Memory B cell (primary cell): ENCODE measurements around the gene MFSD2B.
"Not testable (repeated sequence)": the region's sequence is repeated elsewhere in the genome, so short reads cannot be mapped to it uniquely, and the experiment has no call there.

Source experiments
- ATAC-seq: fragments of 150-1000 bp; cut with Tn5 transposase; 2 replicates; pipeline ENCODE4 v1.10.0; 2021; ENCODE audit warnings: low read depth, mild to moderate bottlenecking, moderate library complexity
- DNase-seq, 2 donors: peaks; one replicate each; pipeline ENCODE4 v3.0.0; 2022; ENCODE audit warnings: low spot score in 2 of 2
- H3K27ac Mint-ChIP-seq: one replicate; pipeline ENCODE4 v1.8.0; 2022; ENCODE audit warnings: mild to moderate bottlenecking, moderate library complexity, mixed read lengths
- H3K27me3 Mint-ChIP-seq: one replicate; pipeline ENCODE4 v1.8.0; 2022; ENCODE audit warnings: mixed read lengths
- H3K36me3 Mint-ChIP-seq: one replicate; pipeline ENCODE4 v1.8.0; 2022; ENCODE audit warnings: mild to moderate bottlenecking, mixed read lengths
- H3K4me1 Mint-ChIP-seq: one replicate; pipeline ENCODE4 v1.8.0; 2022; ENCODE audit warnings: mixed read lengths
- H3K4me3 Mint-ChIP-seq: one replicate; pipeline ENCODE4 v1.8.0; 2022; ENCODE audit warnings: mild to moderate bottlenecking, moderate library complexity, mixed read lengths
- H3K9me3 Mint-ChIP-seq: one replicate; pipeline ENCODE4 v1.8.0; 2022; ENCODE audit warnings: mixed read lengths

MFSD2B gene

GRCh38 chr2:24026233-24026632 lies 16.3 kb downstream of the MFSD2B start:
- no peaks in the 10 kb centered on the region for H3K4me1 Mint-ChIP-seq
- no peaks in the 10 kb centered on the region for H3K27me3 Mint-ChIP-seq
- H3K36me3 Mint-ChIP-seq: peaks cover 29% of the 10 kb centered on the region
- H3K9me3 Mint-ChIP-seq: no peaks in the 10 kb centered on the region
- H3K4me3 Mint-ChIP-seq: no peak overlapping the region
- ATAC-seq (no peak), DNase-seq (no peak)
- no peak overlapping the region for H3K27ac Mint-ChIP-seq

- ATAC-seq (no peak), DNase-seq (no peak)
- no peak overlapping the region for H3K27ac Mint-ChIP-seq
- no peaks in the 10 kb centered on the region for H3K9me3 Mint-ChIP-seq
- H3K27me3 Mint-ChIP-seq: no peaks in the 10 kb centered on the region
- H3K36me3 Mint-ChIP-seq: peaks cover 16% of the 10 kb centered on the region
- no peak overlapping the region for H3K4me3 Mint-ChIP-seq
- H3K4me1 Mint-ChIP-seq: peaks cover 10% of the 10 kb centered on the region
Observed at GRCh38 chr2:24038786-24039499, 29.1 kb downstream of the MFSD2B start.

- H3K27ac Mint-ChIP-seq: no peak overlapping the region
- peaks cover 14% of the 10 kb centered on the region for H3K4me1 Mint-ChIP-seq
- no peak overlapping the region for H3K4me3 Mint-ChIP-seq
- no peaks in the 10 kb centered on the region for H3K9me3 Mint-ChIP-seq
- DNase-seq (no peak), ATAC-seq (no peak)
- no peaks in the 10 kb centered on the region for H3K27me3 Mint-ChIP-seq
- H3K36me3 Mint-ChIP-seq: peaks cover 16% of the 10 kb centered on the region
Observed at GRCh38 chr2:24040511-24040910, 30.6 kb downstream of the MFSD2B start.

- ATAC-seq, H3K9me3 Mint-ChIP-seq, H3K27me3 Mint-ChIP-seq, H3K27ac Mint-ChIP-seq, DNase-seq, H3K4me3 Mint-ChIP-seq: not testable (repeated sequence)
- Mint-ChIP-seq H3K36me3 (peaks cover 12% of the 10 kb centered on the region), H3K4me1 (peaks cover 15% of the 10 kb centered on the region)
Observed at GRCh38 chr2:24043133-24043532, 33.2 kb downstream of the MFSD2B start.

DNA sequence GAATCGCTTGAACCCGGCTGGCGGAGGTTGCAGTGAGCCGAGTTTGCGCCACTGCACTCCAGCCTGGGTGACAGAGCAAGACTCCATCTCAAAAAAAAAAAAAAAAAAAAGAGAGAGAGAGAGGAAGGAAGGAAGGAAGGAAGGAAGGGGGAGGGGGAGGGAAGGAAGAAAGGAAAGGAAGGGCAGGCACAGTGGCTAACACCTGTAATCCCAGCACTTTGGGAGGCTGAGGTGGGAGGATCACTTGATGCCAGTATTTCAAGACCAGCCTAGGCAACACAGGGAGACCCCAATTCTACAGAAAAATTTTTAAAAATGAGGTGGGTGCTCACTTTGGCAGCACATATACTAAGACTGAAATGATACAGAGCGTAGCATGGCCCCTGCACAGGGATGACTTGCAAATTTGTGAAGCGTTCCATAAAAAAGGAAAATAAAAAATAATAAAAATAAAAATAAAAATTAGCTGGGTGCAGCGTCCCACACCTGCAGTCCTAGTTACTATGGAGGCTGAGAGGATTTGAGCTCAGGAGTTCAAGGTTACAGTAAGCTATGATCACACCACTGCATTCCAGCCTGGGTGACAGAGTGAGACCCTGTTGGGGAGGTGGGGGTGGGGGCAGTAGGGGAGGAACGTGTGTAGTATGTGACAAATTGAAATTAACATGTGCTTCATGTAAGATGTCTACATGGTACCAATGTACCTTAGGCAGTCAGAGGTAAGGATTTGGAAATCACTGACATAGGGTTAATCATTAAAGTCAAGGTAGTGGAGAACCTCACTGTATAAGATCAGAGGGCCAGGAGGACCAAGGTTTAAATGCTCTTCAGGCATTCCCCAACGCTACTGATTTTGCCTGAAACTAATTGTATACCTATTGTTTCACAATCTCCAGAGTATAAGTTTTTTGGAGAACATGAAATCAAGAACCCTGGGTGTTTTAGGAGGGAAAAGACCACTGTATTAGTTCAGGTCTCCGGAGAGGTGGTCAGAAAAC lies 35.9 kb downstream of the MFSD2B start:
- H3K4me3 Mint-ChIP-seq: peak overlapping the region; percentile 4
- H3K9me3 Mint-ChIP-seq: no peaks in the 10 kb centered on the region
- ATAC-seq (no peak), DNase-seq (no peak)
- no peak overlapping the region for H3K27ac Mint-ChIP-seq
- peaks cover 15% of the 10 kb centered on the region for H3K4me1 Mint-ChIP-seq
- H3K27me3 Mint-ChIP-seq: no peaks in the 10 kb centered on the region
- H3K36me3 Mint-ChIP-seq: peaks cover 2% of the 10 kb centered on the region

GRCh38 chr2:24046599-24046929 lies 36.7 kb downstream of the MFSD2B start:
- Mint-ChIP-seq H3K27me3 (no peaks in the 10 kb centered on the region), H3K36me3 (peaks cover 2% of the 10 kb centered on the region), H3K9me3 (no peaks in the 10 kb centered on the region), H3K4me3 (no peak overlapping the region), H3K27ac (no peak overlapping the region), H3K4me1 (peaks cover 15% of the 10 kb centered on the region)
- no peak for DNase-seq
- ATAC-seq: no peak

- H3K36me3 Mint-ChIP-seq: peaks cover 2% of the 10 kb centered on the region
- peak within 1 kb of the TSS; percentile 89 for H3K27ac Mint-ChIP-seq
- H3K27me3 Mint-ChIP-seq: no peaks in the 10 kb centered on the region
- DNase-seq (peak; percentile 72 to 86), ATAC-seq (peak; percentile 98)
- peaks cover 15% of the 10 kb centered on the region for H3K4me1 Mint-ChIP-seq
- H3K4me3 Mint-ChIP-seq: peak within 1 kb of the TSS; percentile 91
- no peaks in the 10 kb centered on the region for H3K9me3 Mint-ChIP-seq
Observed at GRCh38 chr2:24046930-24047702, 37.2 kb downstream of the MFSD2B start, which contains the start of gene WDCP. TSS of gene WDCP (minus strand) at chr2:24047391. CDS start at chr2:24039494, 7,897 bp downstream.

DNA sequence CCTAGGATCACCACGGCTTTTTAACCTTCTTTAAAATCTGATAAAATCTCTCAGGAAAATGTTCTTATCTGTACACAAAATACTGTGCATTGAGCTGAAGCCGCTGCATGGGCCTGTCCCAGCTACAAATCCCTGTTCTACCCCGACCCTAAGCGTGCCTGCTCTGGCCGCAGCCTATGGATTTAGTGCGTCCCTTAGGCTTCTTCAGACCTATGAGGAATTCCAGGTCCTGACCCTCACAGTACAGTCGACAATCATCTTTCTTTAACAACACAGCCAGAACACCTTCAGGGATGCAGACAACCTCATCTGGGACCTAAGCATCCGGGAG lies 37.8 kb downstream of the MFSD2B start:
- Mint-ChIP-seq H3K4me1 (peaks cover 15% of the 10 kb centered on the region), H3K9me3 (no peaks in the 10 kb centered on the region), H3K4me3 (peak overlapping the region; percentile 91), H3K27ac (peak overlapping the region; percentile 89), H3K27me3 (no peaks in the 10 kb centered on the region), H3K36me3 (peaks cover 2% of the 10 kb centered on the region)
- DNase-seq (no peak), ATAC-seq (no peak)

GRCh38 chr2:24048769-24049484 lies 39.0 kb downstream of the MFSD2B start:
- Mint-ChIP-seq H3K4me1 (peaks cover 13% of the 10 kb centered on the region), H3K27ac (no peak overlapping the region), H3K9me3 (no peaks in the 10 kb centered on the region), H3K36me3 (no peaks in the 10 kb centered on the region), H3K4me3 (peak overlapping the region; percentile 82), H3K27me3 (no peaks in the 10 kb centered on the region)
- ATAC-seq (no peak), DNase-seq (no peak)

- Mint-ChIP-seq H3K9me3 (no peaks in the 10 kb centered on the region), H3K4me1 (peaks cover 13% of the 10 kb centered on the region), H3K36me3 (no peaks in the 10 kb centered on the region), H3K27me3 (no peaks in the 10 kb centered on the region), H3K4me3 (peak within 1 kb of the TSS; percentile 82), H3K27ac (no peak within 1 kb of the TSS)
- peak; percentile 27 to 39 for DNase-seq
- ATAC-seq: peak; percentile 11
Observed at GRCh38 chr2:24049485-24050021, 39.7 kb downstream of the MFSD2B start, which contains the start of gene FKBP1B. TSS of gene FKBP1B (plus strand) at chr2:24049741. CDS start at chr2:24049850, 109 bp downstream.

- DNase-seq (peak in 1 of 2 donors; percentile 22), ATAC-seq (no peak)
- Mint-ChIP-seq H3K9me3 (no peaks in the 10 kb centered on the region), H3K27ac (no peak overlapping the region), H3K27me3 (no peaks in the 10 kb centered on the region), H3K4me1 (peaks cover 10% of the 10 kb centered on the region), H3K4me3 (peak overlapping the region; percentile 82), H3K36me3 (no peaks in the 10 kb centered on the region)
Observed at GRCh38 chr2:24050041-24050979, 40.4 kb downstream of the MFSD2B start.

GRCh38 chr2:24051833-24052232 lies 41.9 kb downstream of the MFSD2B start:
- no peaks in the 10 kb centered on the region for H3K9me3 Mint-ChIP-seq
- no peaks in the 10 kb centered on the region for H3K36me3 Mint-ChIP-seq
- H3K4me3 Mint-ChIP-seq: no peak overlapping the region
- DNase-seq (no peak), ATAC-seq (no peak)
- H3K4me1 Mint-ChIP-seq: peaks cover 6% of the 10 kb centered on the region
- H3K27me3 Mint-ChIP-seq: no peaks in the 10 kb centered on the region
- H3K27ac Mint-ChIP-seq: no peak overlapping the region
